H1 (cell line): ENCODE data around the gene CTRL. TPM values are rescaled to one million over a fixed set of nuclear protein-coding genes. Genes with fewer than 3 reads are reported as not detected.

ENCODE experiments used
- CTCF ChIA-PET: fragments of 300-600 bp; sonication (Branson Sonifier 250); formaldehyde crosslinking; loops from one replicate; lab custom pipeline; 2021; ENCODE audit not compliant: partially characterized antibody; lab: Charles Lee
- POLR2A ChIA-PET: fragments of 300-600 bp; sonication (Branson Sonifier 250); formaldehyde crosslinking; loops from one replicate; lab custom pipeline; 2021; ENCODE audit warnings: inconsistent platforms; ENCODE audit not compliant: partially characterized antibody; lab: Charles Lee
- DNase-seq, 2 experiments: peaks; one replicate each; pipeline versions ENCODE4 v3.0.0 to v3.0.0-alpha.2; 2010 to 2022; ENCODE audit warnings: low spot score in 2 of 2, low read depth in 1 of 2, mixed read lengths in 1 of 2
- FAIRE-seq: peaks from 2 replicates; lab custom pipeline; 2011; peaks lifted over from hg19 to GRCh38; lab: Jason Lieb, UNC
- H2AFZ ChIP-seq: 2 replicates; pipeline ENCODE4 v1.8.1; 2012; ENCODE audit warnings: low read length, inconsistent platforms
- H2AK5ac ChIP-seq: 2 replicates; pipeline ENCODE4 v1.6.1; 2013; ENCODE audit warnings: low read depth, low read length
- H2BK120ac ChIP-seq: replicated peaks from 2 replicates; pipeline ENCODE3; 2013; ENCODE audit warnings: low read depth, low read length, inconsistent platforms
- H2BK12ac ChIP-seq: 2 replicates; pipeline ENCODE4 v1.6.1; 2013; ENCODE audit warnings: low read depth, low read length
- H2BK15ac ChIP-seq: 2 replicates; pipeline ENCODE4 v1.6.1; 2013; ENCODE audit warnings: low read length
- H2BK20ac ChIP-seq: 2 replicates; pipeline ENCODE4 v1.6.1; 2013; ENCODE audit warnings: low read length
- H2BK5ac ChIP-seq: 2 replicates; pipeline ENCODE4 v1.6.1; 2013; ENCODE audit warnings: low read depth, low read length
- H3K14ac ChIP-seq: 2 replicates; pipeline ENCODE4 v1.6.1; 2013; ENCODE audit warnings: inconsistent platforms; ENCODE audit not compliant: insufficient read length
- H3K18ac ChIP-seq: 2 replicates; pipeline ENCODE4 v1.6.1; 2013; ENCODE audit warnings: low read length; ENCODE audit errors: extremely low read depth
- H3K23ac ChIP-seq: 2 replicates; pipeline ENCODE4 v1.6.1; 2013; ENCODE audit warnings: inconsistent platforms; ENCODE audit not compliant: insufficient read length
- H3K23me2 ChIP-seq: 2 replicates; pipeline ENCODE4 v1.6.1; 2013; ENCODE audit warnings: low read depth, low read length
- H3K27ac ChIP-seq: 2 replicates; pipeline ENCODE4 v1.6.1; 2011; ENCODE audit warnings: low read depth, low read length, inconsistent platforms
- H3K27me3 ChIP-seq, 4 experiments: replicated peaks in 1 of 4; 1 replicate in 1 of 4; 2 replicates in 3 of 4; pipeline versions ENCODE4 v1.6.1 to v1.8.1; 2011 to 2013; ENCODE audit warnings: low read length in 3 of 4, mild to moderate bottlenecking in 3 of 4, inconsistent platforms in 2 of 4, mixed read lengths in 2 of 4, moderate library complexity in 1 of 4; ENCODE audit not compliant: control insufficient read depth in 3 of 4, insufficient read depth in 3 of 4; ENCODE audit errors: extremely low read depth in 1 of 4
- H3K36me3 ChIP-seq, 4 experiments: 2 replicates each; pipeline versions ENCODE4 v1.6.1 to v1.8.1; 2011 to 2013; ENCODE audit warnings: mild to moderate bottlenecking in 4 of 4, low read length in 3 of 4, moderate library complexity in 2 of 4, control low read depth in 1 of 4, inconsistent platforms in 1 of 4; ENCODE audit not compliant: insufficient read depth in 4 of 4, control insufficient read depth in 2 of 4
- H3K4ac ChIP-seq: replicated peaks from 2 replicates; pipeline ENCODE3; 2013; ENCODE audit warnings: low read length, low read depth, mixed read lengths, inconsistent platforms; ENCODE audit not compliant: insufficient read length
- H3K4me1 ChIP-seq, 4 experiments: replicated peaks in 1 of 4; 1 replicate in 1 of 4; 2 replicates in 3 of 4; pipeline versions ENCODE4 v1.6.1 to v1.8.1; 2011 to 2013; ENCODE audit warnings: low read length in 3 of 4, inconsistent platforms in 2 of 4, mixed read lengths in 1 of 4; ENCODE audit not compliant: insufficient read depth in 4 of 4, control insufficient read depth in 3 of 4
- H3K4me2 ChIP-seq, 2 experiments: 2 replicates each; pipeline versions ENCODE4 v1.6.1 to v1.8.1; 2011 to 2013; ENCODE audit warnings: low read depth in 2 of 2, low read length in 2 of 2, control low read depth in 1 of 2, inconsistent platforms in 1 of 2, mild to moderate bottlenecking in 1 of 2; ENCODE audit not compliant: insufficient read depth in 1 of 2
- H3K4me3 ChIP-seq, 4 experiments: fragments of 200-600, 300-600 bp in 1 of 4; sonication (generic), shearing (Covaris generic), sonication (Bioruptor Twin) in 1 of 4; 2 replicates each; pipeline versions ENCODE4 v1.5.1 to v1.8.1; 2011 to 2016; ENCODE audit warnings: low read length in 4 of 4, low read depth in 3 of 4, control low read depth in 2 of 4, inconsistent platforms in 2 of 4, mild to moderate bottlenecking in 2 of 4, mixed read lengths in 1 of 4, moderate library complexity in 1 of 4; ENCODE audit not compliant: insufficient read depth in 2 of 4; ENCODE audit errors: extremely low read depth in 1 of 4
- H3K56ac ChIP-seq: replicated peaks from 2 replicates; pipeline ENCODE3; 2013; ENCODE audit warnings: low read depth, mild to moderate bottlenecking, mixed read lengths, low read length, inconsistent platforms; ENCODE audit not compliant: insufficient read length
- H3K79me1 ChIP-seq: 2 replicates; pipeline ENCODE4 v1.6.1; 2013; ENCODE audit warnings: low read depth, low read length, control low read depth
- H3K79me2 ChIP-seq, 2 experiments: 2 replicates each; pipeline versions ENCODE4 v1.6.1 to v1.8.1; 2012 to 2013; ENCODE audit warnings: low read length in 2 of 2, mild to moderate bottlenecking in 2 of 2, inconsistent platforms in 1 of 2; ENCODE audit not compliant: insufficient read depth in 2 of 2, control insufficient read depth in 1 of 2
- H3K9ac ChIP-seq, 4 experiments: replicated peaks in 1 of 4; 1 replicate in 1 of 4; 2 replicates in 3 of 4; pipeline versions ENCODE4 v1.6.1 to v1.8.1; 2011 to 2013; ENCODE audit warnings: low read depth in 3 of 4, low read length in 3 of 4, control low read depth in 2 of 4, mild to moderate bottlenecking in 2 of 4, moderate library complexity in 2 of 4, inconsistent platforms in 1 of 4; ENCODE audit errors: extremely low read depth in 1 of 4
- H3K9me3 ChIP-seq, 2 experiments: 2 replicates each; pipeline versions ENCODE4 v1.6.1 to v1.8.1; 2012 to 2013; ENCODE audit warnings: mild to moderate bottlenecking in 2 of 2, moderate library complexity in 2 of 2, control low read depth in 1 of 2, inconsistent platforms in 1 of 2, low read depth in 1 of 2, low read length in 1 of 2, mixed read lengths in 1 of 2; ENCODE audit not compliant: insufficient read depth in 2 of 2
- H4K20me1 ChIP-seq, 2 experiments: replicated peaks in 1 of 2; 2 replicates each; pipeline versions ENCODE3 to v1.8.1; 2011 to 2013; ENCODE audit warnings: inconsistent platforms in 2 of 2, low read length in 2 of 2, mild to moderate bottlenecking in 1 of 2; ENCODE audit not compliant: insufficient read depth in 2 of 2, control insufficient read depth in 1 of 2
- H4K5ac ChIP-seq: 2 replicates; pipeline ENCODE4 v1.6.1; 2013; ENCODE audit warnings: low read length, low read depth, mixed read lengths, inconsistent platforms; ENCODE audit not compliant: insufficient read length
- H4K8ac ChIP-seq: 2 replicates; pipeline ENCODE4 v1.8.0; 2013; ENCODE audit warnings: mild to moderate bottlenecking, moderate library complexity, low read length, inconsistent platforms; ENCODE audit not compliant: insufficient read depth; ENCODE audit errors: extremely low read depth
- H4K91ac ChIP-seq: replicated peaks from 2 replicates; pipeline ENCODE3; 2013; ENCODE audit warnings: low read length, mixed read lengths, inconsistent platforms; ENCODE audit not compliant: insufficient read length
- BRCA1 ChIP-seq: IDR thresholded peaks from 2 replicates; pipeline ENCODE4 v1.6.1; 2012; ENCODE audit warnings: low read depth, low read length, improper control_type of control experiment
- CEBPB ChIP-seq: IDR thresholded peaks from 2 replicates; pipeline ENCODE4 v1.6.1; 2012; ENCODE audit warnings: low read depth, low read length
- CHD2 ChIP-seq: IDR thresholded peaks from 2 replicates; pipeline ENCODE4 v1.6.1; 2012; ENCODE audit warnings: low read length, improper control_type of control experiment
- EGR1 ChIP-seq: IDR thresholded peaks from 2 replicates; pipeline ENCODE4 v1.6.1; 2011; ENCODE audit warnings: low read depth, low read length, borderline replicate concordance
- JUND ChIP-seq: IDR thresholded peaks from 2 replicates; pipeline ENCODE4 v1.6.1; 2011; ENCODE audit warnings: mild to moderate bottlenecking, improper control_type of control experiment, low read length
- PHF8 ChIP-seq: fragments of 200-600 bp; sonication (generic); conservative IDR thresholded peaks from 2 replicates; pipeline ENCODE4 v1.7.1; 2012; ENCODE audit warnings: low read depth, mild to moderate bottlenecking, inconsistent platforms, low read length, moderate library complexity
- RFX5 ChIP-seq: IDR thresholded peaks from 2 replicates; pipeline ENCODE4 v1.6.1; 2011; ENCODE audit warnings: low read depth, low read length, improper control_type of control experiment, borderline replicate concordance
- SP1 ChIP-seq: IDR thresholded peaks from 2 replicates; pipeline ENCODE4 v1.6.1; 2011; ENCODE audit warnings: low read depth, low read length
- SRF ChIP-seq: IDR thresholded peaks from 2 replicates; pipeline ENCODE4 v1.6.1; 2011; ENCODE audit warnings: mild to moderate bottlenecking, low read depth, low read length, moderate library complexity
- TAF7 ChIP-seq: optimal IDR thresholded peaks from 2 replicates; pipeline ENCODE3; 2011; ENCODE audit warnings: low read depth, mild to moderate bottlenecking, inconsistent platforms, low read length, moderate library complexity, borderline replicate concordance
- TEAD4 ChIP-seq: IDR thresholded peaks from 2 replicates; pipeline ENCODE4 v1.6.1; 2012; ENCODE audit warnings: low read depth, low read length, inconsistent platforms, mixed read lengths
- WGBS, 2 experiments: shearing (Covaris generic) in 1 of 2; methylation state at CpG; one replicate each; pipeline versions ENCODE4 v1.1.6 to v1.1.7; 2013 to 2015; ENCODE audit warnings: low lambda C conversion rate in 2 of 2, mixed read lengths in 2 of 2, inconsistent platforms in 1 of 2, low coverage in 1 of 2, missing lambda C conversion rate in 1 of 2; ENCODE audit not compliant: insufficient replicate concordance in 2 of 2, insufficient coverage in 1 of 2, insufficient read length in 1 of 2; ENCODE audit errors: extremely low coverage in 1 of 2, missing lambda C conversion rate in 1 of 2; 5-methylcytosine and 5-hydroxymethylcytosine counted together
- polyA plus RNA-seq, 7 experiments: library from polyadenylated mRNA; depleted of rRNA in 3 of 7; stranded (reverse) in 5 of 7; unstranded in 2 of 7; fragments of >200 nt in 5 of 7; fragments of 200-250 nt in 2 of 7; gene quantifications; 1 replicate in 5 of 7; 2 replicates in 1 of 7; 4 replicates in 1 of 7; pipeline versions ENCODE4 v1.2.1 to v1.2.3, GENCODE V29; 2011 to 2013; ENCODE audit warnings: missing spikeins in 2 of 7, mixed read lengths in 2 of 7
- total RNA-seq: library from RNA; stranded (reverse); fragmentation: NEBNext Ultra II Directional; extraction: Animal tissue kit (Norgen Biotek cat#: 25700); gene quantifications from 2 replicates; pipeline ENCODE4 v1.2.1, GENCODE V29; 2021

CTRL gene
- total and polyA plus RNA-seq, 2 of the 8 experiments (the other 6 are each of a cell fraction or from before 2014, with no cell fraction given), result 1.7 to 4.2 TPM

- no peak overlapping the region for H4K8ac ChIP-seq
- FAIRE-seq, result no peak
- WGBS, 2 experiments, result 92% methylated on average over 9 of the region's 9 CpGs; no CpG with 5 or more reads in 1 of the 2 experiments
Observed at GRCh38 chr16:67971111-67971510, 39.4 kb upstream of the CTRL start.

More at GRCh38 chr16:67971111-67971510, 39.4 kb upstream of the CTRL start:
- H3K23me2 ChIP-seq, result peaks cover 7% of the 10 kb centered on the region; the same call in 1 of the 2 replicates
- peaks cover 0 to 9% of the 10 kb centered on the region in 2 experiments for H4K20me1 ChIP-seq
- peaks cover 12% of the 10 kb centered on the region; the same call in 1 of the 2 replicates for H3K79me1 ChIP-seq
- no peak overlapping the region; the same call in 1 of the 2 replicates for H3K18ac ChIP-seq
- H2AFZ ChIP-seq, result no peak overlapping the region
- H4K5ac ChIP-seq, result no peak overlapping the region
- H3K4ac ChIP-seq, result no peak overlapping the region
- no peak overlapping the region for H3K27ac ChIP-seq
- no peaks in the 10 kb centered on the region for H3K9me3 ChIP-seq
- no peak overlapping the region for H3K9ac ChIP-seq
- peaks cover 6 to 14% (median 11%) of the 10 kb centered on the region in 4 experiments for H3K4me1 ChIP-seq
- no peak for TF ChIP-seq CHD2
- no peak for TF ChIP-seq BRCA1
- no peak for TF ChIP-seq PHF8
- no peak for TF ChIP-seq EGR1
- no peak for TF ChIP-seq TAF7
- TF ChIP-seq JUND, result no peak
- no peak for TF ChIP-seq SRF
- TF ChIP-seq SP1, result no peak
- no peak for TF ChIP-seq RFX5
- TF ChIP-seq TEAD4, result no peak
- TF ChIP-seq CEBPB, result no peak
- no peak overlapping the region for H3K4me2 ChIP-seq
- H2BK5ac ChIP-seq, result no peak overlapping the region; the same call in 1 of the 2 replicates
- H2BK120ac ChIP-seq, result no peak overlapping the region
- no peak overlapping the region for H2BK20ac ChIP-seq
- no peak overlapping the region for H3K14ac ChIP-seq
- H3K4me3 ChIP-seq, result no peak overlapping the region
- H3K36me3 ChIP-seq, result no peaks in the 10 kb centered on the region
- no peak overlapping the region for H3K23ac ChIP-seq
- no peak overlapping the region for H2AK5ac ChIP-seq
- H3K27me3 ChIP-seq, result no peaks in the 10 kb centered on the region
- peaks cover 0 to 4% of the 10 kb centered on the region in 2 experiments; a peak in 2 of 4 replicates for H3K79me2 ChIP-seq
- CTCF ChIA-PET, result interaction anchor here (0.7 to 5.2 kb wide), 5 partner anchors 11 to 94 kb away, joined by 3 to 27 read pairs (median 3); partner anchors contain the start of gene DPEP3
- POLR2A ChIA-PET, result no interaction called here
- no peak overlapping the region for H2BK12ac ChIP-seq
- H4K91ac ChIP-seq, result peak overlapping the region; percentile 54
- H2BK15ac ChIP-seq, result no peak overlapping the region
- DNase-seq, result no peak
- no peak overlapping the region for H3K56ac ChIP-seq
